GM12878 (cell line): ENCODE results near the gene ZNF180.

ENCODE experiments used
- CBX3 ChIP-seq: fragments of 200-600 bp; sonication (generic); IDR thresholded peaks from 2 replicates; pipeline ENCODE4 v1.6.1; 2016; ENCODE audit warnings: low read depth, borderline replicate concordance
- POLR2AphosphoS5 ChIP-seq: IDR thresholded peaks from 2 replicates; pipeline ENCODE4 v1.6.1; 2011; ENCODE audit warnings: mild to moderate bottlenecking, low read length, inconsistent platforms
- TF ChIP-seq, protein P1 (sequence below), 3 experiments: IDR thresholded peaks in 2 of 3; conservative IDR thresholded peaks in 1 of 3; 2 replicates each; pipeline ENCODE4 v1.5.1; 2011; ENCODE audit warnings: low read depth in 3 of 3, low read length in 3 of 3, mild to moderate bottlenecking in 3 of 3, control low read depth in 2 of 3, moderate library complexity in 2 of 3, inconsistent platforms in 1 of 3, mixed read lengths in 1 of 3; ENCODE audit not compliant: control insufficient read depth in 2 of 3, insufficient read depth in 1 of 3; ENCODE audit errors: extremely low read depth in 1 of 3

DNA sequence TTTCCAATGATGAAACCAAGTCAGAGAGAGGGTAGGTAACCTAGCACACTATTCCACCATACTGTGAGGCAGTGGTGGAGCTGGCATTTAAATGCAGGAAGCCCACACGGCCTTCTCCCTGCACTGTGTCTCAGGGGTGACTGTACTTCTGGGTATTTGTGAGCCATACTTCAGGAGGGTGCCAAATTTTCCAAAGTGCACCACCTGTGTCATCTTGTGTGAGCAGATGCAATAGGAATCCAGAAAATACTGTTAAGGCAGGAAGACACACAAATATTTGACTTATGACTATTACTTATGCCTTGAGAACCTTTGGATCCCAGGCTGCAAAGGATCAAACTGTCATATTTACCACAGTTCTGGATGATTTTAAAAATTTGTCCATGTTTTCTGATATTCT is 69.4 kb downstream of the ZNF180 start:
- TF ChIP-seq CBX3, result no peak
- TF ChIP-seq, protein P1, sequence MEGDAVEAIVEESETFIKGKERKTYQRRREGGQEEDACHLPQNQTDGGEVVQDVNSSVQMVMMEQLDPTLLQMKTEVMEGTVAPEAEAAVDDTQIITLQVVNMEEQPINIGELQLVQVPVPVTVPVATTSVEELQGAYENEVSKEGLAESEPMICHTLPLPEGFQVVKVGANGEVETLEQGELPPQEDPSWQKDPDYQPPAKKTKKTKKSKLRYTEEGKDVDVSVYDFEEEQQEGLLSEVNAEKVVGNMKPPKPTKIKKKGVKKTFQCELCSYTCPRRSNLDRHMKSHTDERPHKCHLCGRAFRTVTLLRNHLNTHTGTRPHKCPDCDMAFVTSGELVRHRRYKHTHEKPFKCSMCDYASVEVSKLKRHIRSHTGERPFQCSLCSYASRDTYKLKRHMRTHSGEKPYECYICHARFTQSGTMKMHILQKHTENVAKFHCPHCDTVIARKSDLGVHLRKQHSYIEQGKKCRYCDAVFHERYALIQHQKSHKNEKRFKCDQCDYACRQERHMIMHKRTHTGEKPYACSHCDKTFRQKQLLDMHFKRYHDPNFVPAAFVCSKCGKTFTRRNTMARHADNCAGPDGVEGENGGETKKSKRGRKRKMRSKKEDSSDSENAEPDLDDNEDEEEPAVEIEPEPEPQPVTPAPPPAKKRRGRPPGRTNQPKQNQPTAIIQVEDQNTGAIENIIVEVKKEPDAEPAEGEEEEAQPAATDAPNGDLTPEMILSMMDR (IDR thresholded peaks at IDR 0.05 in 2 of 3, conservative IDR thresholded peaks at IDR 0.05 in 1 of 3; ENCODE audit: control insufficient read depth in 2 of 3, extremely low read depth in 1 of 3, insufficient read depth in 1 of 3, low read depth in 3 of 3, low read length in 3 of 3), result no peak
- TF ChIP-seq POLR2AphosphoS5, result no peak
